Keratinocyte (primary cell): ENCODE results near the gene CDHR2. TPM values are rescaled to one million over a fixed set of nuclear protein-coding genes. Genes with fewer than 3 reads are reported as not detected.

ENCODE experiments used
- DNase-seq: peaks from one replicate; pipeline ENCODE4 v3.0.0-alpha.2; 2011; ENCODE audit warnings: low read depth, missing footprints, low spot score
- FAIRE-seq: peaks from 2 replicates; lab custom pipeline; 2011; peaks lifted over from hg19 to GRCh38; lab: Jason Lieb, UNC
- H2AFZ ChIP-seq: 2 replicates; pipeline ENCODE4 v1.6.0; 2012; ENCODE audit warnings: low read length, control low read depth, inconsistent platforms; ENCODE audit not compliant: control insufficient read depth
- H3K27ac ChIP-seq: 2 replicates; pipeline ENCODE4 v1.5.1; 2011; ENCODE audit warnings: low read length; ENCODE audit not compliant: control insufficient read depth, insufficient read depth
- H3K27me3 ChIP-seq: 3 replicates; pipeline ENCODE4 v1.6.0; 2011; ENCODE audit warnings: low read length; ENCODE audit not compliant: control insufficient read depth, insufficient read depth; ENCODE audit errors: extremely low read depth
- H3K36me3 ChIP-seq, 2 experiments: 2 replicates in 1 of 2; 3 replicates in 1 of 2; pipeline ENCODE4 v1.5.1; 2011; ENCODE audit warnings: low read length in 2 of 2, mild to moderate bottlenecking in 1 of 2; ENCODE audit not compliant: control insufficient read depth in 2 of 2, insufficient read depth in 2 of 2; ENCODE audit errors: extremely low read depth in 1 of 2
- H3K4me1 ChIP-seq: 3 replicates; pipeline ENCODE4 v1.5.1; 2011; ENCODE audit warnings: low read length; ENCODE audit not compliant: control insufficient read depth, insufficient read depth; ENCODE audit errors: extremely low read depth
- H3K4me2 ChIP-seq: 3 replicates; pipeline ENCODE4 v1.6.0; 2011; ENCODE audit warnings: low read depth, low read length; ENCODE audit not compliant: control insufficient read depth, insufficient read depth; ENCODE audit errors: extremely low read depth
- H3K4me3 ChIP-seq, 3 experiments: fragments of 200-600 bp in 1 of 3; sonication (generic) in 1 of 3; 2 replicates in 2 of 3; 3 replicates in 1 of 3; pipeline ENCODE4 v1.5.1; 2011 to 2016; ENCODE audit warnings: low read length in 3 of 3, mild to moderate bottlenecking in 3 of 3, control low read depth in 2 of 3, inconsistent platforms in 1 of 3, low read depth in 1 of 3, mixed read lengths in 1 of 3, mixed run types in 1 of 3, moderate library complexity in 1 of 3; ENCODE audit not compliant: control insufficient read depth in 2 of 3, insufficient read depth in 2 of 3; ENCODE audit errors: extremely low read depth in 1 of 3
- H3K79me2 ChIP-seq: 2 replicates; pipeline ENCODE4 v1.6.0; 2012; ENCODE audit warnings: low read length; ENCODE audit not compliant: control insufficient read depth, insufficient read depth
- H3K9ac ChIP-seq: 3 replicates; pipeline ENCODE4 v1.6.0; 2011; ENCODE audit warnings: low read length; ENCODE audit not compliant: control insufficient read depth, insufficient read depth; ENCODE audit errors: extremely low read depth
- H3K9me1 ChIP-seq: 3 replicates; pipeline ENCODE4 v1.6.0; 2011; ENCODE audit warnings: low read length; ENCODE audit not compliant: control insufficient read depth, insufficient read depth; ENCODE audit errors: extremely low read depth
- H3K9me3 ChIP-seq: 2 replicates; pipeline ENCODE4 v1.5.1; 2012; ENCODE audit warnings: low read depth, low read length; ENCODE audit not compliant: control insufficient read depth
- H4K20me1 ChIP-seq: 3 replicates; pipeline ENCODE4 v1.6.0; 2011; ENCODE audit warnings: low read length; ENCODE audit not compliant: control insufficient read depth, insufficient read depth; ENCODE audit errors: extremely low read depth
- CTCF ChIP-seq, 3 experiments: IDR thresholded peaks in 1 of 3; conservative IDR thresholded peaks in 1 of 3; optimal IDR thresholded peaks in 1 of 3; 2 replicates in 2 of 3; 3 replicates in 1 of 3; pipeline versions ENCODE3 to v1.5.1; 2011; ENCODE audit warnings: low read length in 3 of 3, mild to moderate bottlenecking in 3 of 3, moderate library complexity in 2 of 3, control low read depth in 1 of 3, inconsistent platforms in 1 of 3; ENCODE audit not compliant: insufficient read depth in 2 of 3; ENCODE audit errors: extremely low read depth in 1 of 3
- EZH2 ChIP-seq: IDR thresholded peaks from one replicate; pipeline ENCODE4 v1.6.1; 2012; ENCODE audit warnings: inconsistent platforms, mild to moderate bottlenecking, low read length, moderate library complexity
- dilution Hi-C: fragments of 300-500 bp; cut with MboI; formaldehyde crosslinking; loops from one replicate; pipeline ENCODE4 v1.7.0; 2020; ENCODE audit warnings: low sequenced_read_pairs; ENCODE audit not compliant: extremely low pct_ligation_motif_present
- polyA plus RNA-seq, 5 experiments: library from polyadenylated mRNA; depleted of rRNA in 3 of 5; stranded (reverse) in 3 of 5; stranded (forward) in 1 of 5; unstranded in 1 of 5; fragments of >200 nt; gene quantifications; 1 replicate in 1 of 5; 2 replicates in 3 of 5; 3 replicates in 1 of 5; pipeline versions ENCODE4 v1.2.1 to v1.2.3, GENCODE V29; 2011 to 2012; ENCODE audit warnings: missing spikeins in 2 of 5, low read depth in 1 of 5, low replicate concordance in 1 of 5

CDHR2 gene
- polyA plus RNA-seq, 1 donor (not counting 4 experiments of a cell fraction or from before 2014, with no cell fraction given) = not detected

GRCh38 chr5:176564002-176564401 is 14.9 kb downstream of the CDHR2 start:
- no peak for DNase-seq

DNA sequence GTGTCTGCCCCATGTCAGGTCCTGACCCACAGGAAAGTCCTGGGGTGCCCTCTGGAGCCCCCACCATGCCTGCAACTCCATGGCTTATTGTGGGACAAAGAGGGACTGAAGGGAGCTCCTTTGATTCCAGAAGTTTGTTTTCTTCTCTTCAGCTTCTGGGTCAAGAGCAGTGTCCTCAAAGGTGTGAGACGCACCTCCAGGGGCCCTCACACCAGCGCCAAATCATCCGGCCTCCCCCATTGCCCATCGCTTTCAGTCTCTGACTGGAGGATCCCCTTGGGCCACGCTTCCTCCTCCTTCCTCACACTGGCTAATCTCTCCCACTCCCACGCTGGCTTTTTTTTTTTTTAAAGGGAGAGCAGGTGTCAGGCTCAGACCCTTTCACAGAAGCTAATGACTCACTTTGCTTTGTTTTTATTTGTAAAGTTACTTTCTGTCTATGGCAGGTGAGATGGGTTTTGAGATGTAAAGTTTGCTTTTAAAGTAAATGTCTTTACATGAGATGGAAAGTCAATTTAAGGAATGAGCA is 16.7 kb downstream of the CDHR2 start:
- DNase-seq (no peak), FAIRE-seq (no peak)
- dilution Hi-C loops = no loop called here
- TF ChIP-seq EZH2 (no peak), CTCF (optimal IDR thresholded peaks at IDR 0.05 in 1 of 3, IDR thresholded peaks at IDR 0.05 in 1 of 3, conservative IDR thresholded peaks at IDR 0.05 in 1 of 3; ENCODE audit: extremely low read depth in 1 of 3, insufficient read depth in 2 of 3, low read length in 3 of 3) (no peak)
- Histone ChIP-seq H3K9me1 (no peaks in the 10 kb centered on the region), H3K4me2 (no peak overlapping the region), H2AFZ (no peak overlapping the region), H3K36me3 (no peaks in the 10 kb centered on the region), H3K4me3 (no peak overlapping the region), H3K79me2 (no peaks in the 10 kb centered on the region), H3K9ac (no peak overlapping the region), H3K27ac (no peak overlapping the region), H4K20me1 (no peaks in the 10 kb centered on the region), H3K4me1 (peaks cover 11% of the 10 kb centered on the region), H3K27me3 (no peaks in the 10 kb centered on the region), H3K9me3 (no peaks in the 10 kb centered on the region)

More at GRCh38 chr5:176564002-176564401, 14.9 kb downstream of the CDHR2 start:
- FAIRE-seq = no peak
- Histone ChIP-seq H3K4me2 (peak overlapping the region; percentile 56), H3K9me1 (no peaks in the 10 kb centered on the region), H3K9me3 (no peaks in the 10 kb centered on the region), H4K20me1 (no peaks in the 10 kb centered on the region), H3K4me3 (no peak overlapping the region), H3K9ac (peak overlapping the region; percentile 33), H3K36me3 (no peaks in the 10 kb centered on the region), H3K27me3 (no peaks in the 10 kb centered on the region), H2AFZ (peak overlapping the region; percentile 16), H3K4me1 (peaks cover 11% of the 10 kb centered on the region), H3K27ac (peak overlapping the region; percentile 40), H3K79me2 (no peaks in the 10 kb centered on the region)
- dilution Hi-C loops = no loop called here
- no peak for TF ChIP-seq CTCF (optimal IDR thresholded peaks at IDR 0.05 in 1 of 3, IDR thresholded peaks at IDR 0.05 in 1 of 3, conservative IDR thresholded peaks at IDR 0.05 in 1 of 3; ENCODE audit: extremely low read depth in 1 of 3, insufficient read depth in 2 of 3, low read length in 3 of 3)
- no peak for TF ChIP-seq EZH2
